HepG2 (cell line): Measurements from ENCODE around the gene DUS1L. TPM values are rescaled to one million over a fixed set of nuclear protein-coding genes. Genes with fewer than 3 reads are reported as not detected.

Source experiments
- EHMT2 ChIP-seq: fragments of 200-600 bp; sonication (generic); IDR thresholded peaks from 2 replicates; pipeline ENCODE4 v1.7.0; 2017; ENCODE audit warnings: antibody characterized with exemption, low read depth, low read length, borderline replicate concordance
- HNF4G ChIP-seq, 2 experiments: sonication (generic) in 1 of 2; formaldehyde crosslinking in 1 of 2; IDR thresholded peaks; 2 replicates each; pipeline versions ENCODE4 v1.4.0 to v1.6.1; 2011 to 2020; ENCODE audit warnings: borderline replicate concordance in 2 of 2, low read depth in 2 of 2, mild to moderate bottlenecking in 2 of 2, low read length in 1 of 2, missing genetic modification reagents in 1 of 2, moderate library complexity in 1 of 2
- HNRNPLL ChIP-seq: fragments of 200-400 bp; formaldehyde crosslinking; IDR thresholded peaks from 2 replicates; pipeline ENCODE4 v1.6.1; 2017; ENCODE audit warnings: mild to moderate bottlenecking, low read depth, low read length; ENCODE audit not compliant: poor library complexity, severe bottlenecking
- MAFK ChIP-seq, 2 experiments: IDR thresholded peaks in 1 of 2; conservative IDR thresholded peaks in 1 of 2; 2 replicates each; pipeline ENCODE4 v1.6.1; 2011; ENCODE audit warnings: improper control_type of control experiment in 2 of 2, low read length in 2 of 2
- MYC ChIP-seq: sonication (generic); formaldehyde crosslinking; IDR thresholded peaks from 2 replicates; pipeline ENCODE4 v1.9.0; 2021; ENCODE audit warnings: missing genetic modification reagents, borderline replicate concordance
- PLRG1 ChIP-seq: fragments of 450-650 bp; conservative IDR thresholded peaks from 2 replicates; pipeline ENCODE4 v1.6.1; 2016
- RFXANK ChIP-seq: IDR thresholded peaks from 2 replicates; pipeline ENCODE4 v1.6.1; 2016
- TAF15 ChIP-seq: fragments of 200-400 bp; formaldehyde crosslinking; IDR thresholded peaks from one replicate; pipeline ENCODE4 v1.6.1; 2018; ENCODE audit warnings: mild to moderate bottlenecking, low read depth, low read length; ENCODE audit not compliant: poor library complexity, severe bottlenecking
- XBP1 ChIP-seq: sonication (generic); formaldehyde crosslinking; IDR thresholded peaks from 2 replicates; pipeline ENCODE4 v1.5.0; 2020; ENCODE audit warnings: missing genetic modification reagents
- ZKSCAN1 ChIP-seq: fragments of 150-350 bp; IDR thresholded peaks from 2 replicates; pipeline ENCODE4 v1.6.1; 2014; ENCODE audit warnings: low read length
- ZNF609 ChIP-seq: sonication (generic); formaldehyde crosslinking; IDR thresholded peaks from 2 replicates; pipeline ENCODE4 v1.4.0; 2020; ENCODE audit warnings: mild to moderate bottlenecking, missing genetic modification reagents, borderline replicate concordance
- ZNF616 ChIP-seq: sonication (generic); formaldehyde crosslinking; IDR thresholded peaks from 2 replicates; pipeline ENCODE4 v1.5.0; 2020; ENCODE audit warnings: low read depth, mild to moderate bottlenecking, missing genetic modification reagents
- ZNF772 ChIP-seq: sonication (generic); formaldehyde crosslinking; IDR thresholded peaks from 2 replicates; pipeline ENCODE4 v1.5.0; 2020; ENCODE audit warnings: mild to moderate bottlenecking, missing genetic modification reagents
- ZSCAN29 ChIP-seq: sonication (generic); formaldehyde crosslinking; conservative IDR thresholded peaks from 2 replicates; pipeline ENCODE4 v1.4.0; 2020; ENCODE audit warnings: mild to moderate bottlenecking, missing genetic modification reagents
- polyA plus RNA-seq, 8 experiments: library from polyadenylated mRNA; depleted of rRNA in 3 of 8; stranded (reverse) in 7 of 8; unstranded in 1 of 8; fragments of >200 nt; fragmentation: Illumina TruSeq in 4 of 8; extraction: Trizol in 4 of 8; gene quantifications; 2 replicates each; pipeline versions ENCODE4 v1.2.1 to v1.2.3, GENCODE V29; 2011 to 2016; ENCODE audit warnings: low read depth in 4 of 8, missing spikeins in 1 of 8, mixed read lengths in 1 of 8; ENCODE audit not compliant: insufficient read depth in 1 of 8
- total RNA-seq, 5 experiments: library from RNA; depleted of rRNA; stranded (reverse); fragments of >200 nt; fragmentation: Illumina TruSeq; extraction: Trizol; gene quantifications; 2 replicates each; pipeline ENCODE4 v1.2.3, GENCODE V29; 2016; ENCODE audit warnings: low read depth in 1 of 5
- TF ChIP-seq, protein P1 (sequence below): sonication (generic); formaldehyde crosslinking; conservative IDR thresholded peaks from 2 replicates; pipeline ENCODE4 v1.4.0; 2020; ENCODE audit warnings: missing genetic modification reagents
- TF ChIP-seq, protein P2 (sequence below): sonication (generic); formaldehyde crosslinking; IDR thresholded peaks from 2 replicates; pipeline ENCODE4 v1.9.0; 2021; ENCODE audit warnings: missing genetic modification reagents, borderline replicate concordance
- TF ChIP-seq, protein P3 (sequence below): IDR thresholded peaks from 2 replicates; pipeline ENCODE4 v1.6.1; 2016; ENCODE audit warnings: missing biosample characterization, missing genetic modification reagents, low read depth

The DUS1L gene
- total and polyA plus RNA-seq, 2 of the 13 experiments (the other 11 are each of a cell fraction or from before 2014, with no cell fraction given) = 81.0 to 109 TPM

- TF ChIP-seq, protein P1, sequence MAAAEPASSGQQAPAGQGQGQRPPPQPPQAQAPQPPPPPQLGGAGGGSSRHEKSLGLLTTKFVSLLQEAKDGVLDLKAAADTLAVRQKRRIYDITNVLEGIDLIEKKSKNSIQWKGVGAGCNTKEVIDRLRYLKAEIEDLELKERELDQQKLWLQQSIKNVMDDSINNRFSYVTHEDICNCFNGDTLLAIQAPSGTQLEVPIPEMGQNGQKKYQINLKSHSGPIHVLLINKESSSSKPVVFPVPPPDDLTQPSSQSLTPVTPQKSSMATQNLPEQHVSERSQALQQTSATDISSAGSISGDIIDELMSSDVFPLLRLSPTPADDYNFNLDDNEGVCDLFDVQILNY = no peak
- TF ChIP-seq RFXANK = no peak
- no peak for TF ChIP-seq HNRNPLL
- no peak for TF ChIP-seq ZKSCAN1
- no peak; the same call in 1 of the 2 replicates for TF ChIP-seq ZNF609 (CRISPR knock-in tag)
- no peak; the same call in 1 of the 2 replicates for TF ChIP-seq XBP1 (CRISPR knock-in tag)
- no peak for TF ChIP-seq ZNF616 (CRISPR knock-in tag)
- no peak for TF ChIP-seq PLRG1
- peak; percentile 86 for TF ChIP-seq TAF15
- no peak for TF ChIP-seq MAFK (conservative IDR thresholded peaks at IDR 0.05 in 1 of 2, IDR thresholded peaks at IDR 0.05 in 1 of 2; ENCODE audit: low read length in 2 of 2)
- no peak for TF ChIP-seq ZNF772 (CRISPR knock-in tag)
- TF ChIP-seq EHMT2 = no peak
- TF ChIP-seq, protein P2, sequence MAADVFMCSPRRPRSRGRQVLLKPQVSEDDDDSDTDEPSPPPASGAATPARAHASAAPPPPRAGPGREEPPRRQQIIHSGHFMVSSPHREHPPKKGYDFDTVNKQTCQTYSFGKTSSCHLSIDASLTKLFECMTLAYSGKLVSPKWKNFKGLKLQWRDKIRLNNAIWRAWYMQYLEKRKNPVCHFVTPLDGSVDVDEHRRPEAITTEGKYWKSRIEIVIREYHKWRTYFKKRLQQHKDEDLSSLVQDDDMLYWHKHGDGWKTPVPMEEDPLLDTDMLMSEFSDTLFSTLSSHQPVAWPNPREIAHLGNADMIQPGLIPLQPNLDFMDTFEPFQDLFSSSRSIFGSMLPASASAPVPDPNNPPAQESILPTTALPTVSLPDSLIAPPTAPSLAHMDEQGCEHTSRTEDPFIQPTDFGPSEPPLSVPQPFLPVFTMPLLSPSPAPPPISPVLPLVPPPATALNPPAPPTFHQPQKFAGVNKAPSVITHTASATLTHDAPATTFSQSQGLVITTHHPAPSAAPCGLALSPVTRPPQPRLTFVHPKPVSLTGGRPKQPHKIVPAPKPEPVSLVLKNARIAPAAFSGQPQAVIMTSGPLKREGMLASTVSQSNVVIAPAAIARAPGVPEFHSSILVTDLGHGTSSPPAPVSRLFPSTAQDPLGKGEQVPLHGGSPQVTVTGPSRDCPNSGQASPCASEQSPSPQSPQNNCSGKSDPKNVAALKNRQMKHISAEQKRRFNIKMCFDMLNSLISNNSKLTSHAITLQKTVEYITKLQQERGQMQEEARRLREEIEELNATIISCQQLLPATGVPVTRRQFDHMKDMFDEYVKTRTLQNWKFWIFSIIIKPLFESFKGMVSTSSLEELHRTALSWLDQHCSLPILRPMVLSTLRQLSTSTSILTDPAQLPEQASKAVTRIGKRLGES = no peak
- TF ChIP-seq, protein P3, sequence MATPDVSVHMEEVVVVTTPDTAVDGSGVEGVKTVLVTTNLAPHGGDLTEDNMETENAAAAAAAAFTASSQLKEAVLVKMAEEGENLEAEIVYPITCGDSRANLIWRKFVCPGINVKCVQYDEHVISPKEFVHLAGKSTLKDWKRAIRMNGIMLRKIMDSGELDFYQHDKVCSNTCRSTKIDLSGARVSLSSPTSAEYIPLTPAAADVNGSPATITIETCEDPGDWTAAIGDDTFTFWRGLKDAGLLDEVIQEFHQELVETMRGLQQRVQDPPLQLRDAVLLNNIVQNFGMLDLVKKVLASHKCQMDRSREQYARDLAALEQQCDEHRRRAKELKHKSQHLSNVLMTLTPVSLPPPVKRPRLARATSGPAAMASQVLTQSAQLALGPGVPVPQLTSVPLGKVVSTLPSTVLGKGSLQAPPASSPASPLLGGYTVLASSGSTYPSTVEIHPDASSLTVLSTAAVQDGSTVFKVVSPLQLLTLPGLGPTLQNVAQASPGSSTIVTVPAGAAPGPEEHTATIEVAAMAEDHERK = no peak
- TF ChIP-seq HNF4G (IDR thresholded peaks at IDR 0.05; ENCODE audit: borderline replicate concordance, low read depth, low read length) = no peak
- TF ChIP-seq HNF4G (CRISPR knock-in tag; IDR thresholded peaks at IDR 0.05; ENCODE audit: borderline replicate concordance, low read depth) = no peak
- no peak for TF ChIP-seq MYC (CRISPR knock-in tag)
- no peak for TF ChIP-seq ZSCAN29 (CRISPR knock-in tag)
These were observed 10.6 kb upstream of the DUS1L start (continued) for GRCh38 chr17:82076018-82076784.
